NCI-H774 (cell line): ENCODE measurements around the gene COX7A1.

ENCODE experiments used
- DNase-seq: peaks from one replicate; lab custom pipeline; 2025; lab: John Stamatoyannopoulos, UW

Gene COX7A1

DNA sequence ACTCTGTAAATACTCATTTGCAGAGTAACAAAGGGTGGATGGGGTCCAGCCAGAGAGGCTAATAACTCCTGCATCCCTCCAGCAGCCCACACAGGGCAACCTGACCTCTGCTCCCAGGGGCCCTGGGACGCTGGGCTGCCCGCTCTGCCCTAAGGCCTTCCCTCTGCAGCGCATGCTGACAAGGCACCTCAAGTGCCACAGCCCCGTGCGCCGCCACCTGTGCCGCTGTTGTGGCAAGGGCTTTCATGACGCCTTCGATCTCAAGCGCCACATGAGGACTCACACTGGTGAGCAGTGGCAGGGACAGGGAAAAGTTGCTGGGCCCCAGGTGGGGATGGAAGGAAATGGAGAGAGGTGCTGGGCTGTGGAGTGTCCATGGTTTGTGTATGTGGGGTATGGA lies 39.6 kb downstream of the COX7A1 start:
- DNase-seq, result no peak

- DNase-seq, result no peak
Observed at GRCh38 chr19:36111200-36111539, 41.1 kb downstream of the COX7A1 start.

DNA sequence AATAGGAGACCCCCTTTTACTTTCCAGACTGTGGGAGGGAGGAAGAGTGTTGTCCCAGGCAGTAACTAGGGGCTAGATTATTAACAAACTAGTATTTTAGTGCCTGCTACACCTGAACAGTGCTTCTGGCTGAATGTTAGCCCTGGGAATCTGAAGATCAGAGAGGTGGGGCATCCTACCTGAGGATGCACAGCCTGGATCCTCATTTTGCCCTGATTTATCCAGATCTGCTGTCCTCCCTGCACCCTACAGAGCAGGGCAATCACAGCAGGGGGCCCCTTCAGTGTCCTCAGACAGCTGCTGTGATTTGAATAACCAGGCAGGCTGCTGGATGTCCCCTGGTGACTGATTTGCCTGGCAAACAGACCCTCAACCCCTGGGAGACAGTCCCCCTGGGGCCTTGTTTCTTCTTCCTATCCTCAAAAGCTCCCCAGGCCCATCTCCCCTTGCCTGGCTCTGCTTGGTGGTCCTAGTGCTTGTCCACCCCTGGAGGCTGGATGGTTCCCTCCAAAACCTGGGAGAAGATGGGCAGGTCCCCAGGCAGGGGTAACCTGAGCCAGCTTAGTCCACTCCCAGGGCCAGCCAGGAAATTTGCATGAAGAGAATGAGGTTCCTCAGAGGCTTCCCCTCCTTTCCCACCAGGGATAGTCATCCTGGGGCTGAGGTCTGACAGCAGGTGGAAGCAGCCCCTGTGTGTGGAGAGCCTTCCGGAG lies 41.6 kb downstream of the COX7A1 start, which contains the start of gene OVOL3:
OVOL3 (plus strand) TSS at position 657 of the 713 bp plus-strand sequence. CDS start 60 bp downstream, outside the sequence.
- no peak for DNase-seq

DNA sequence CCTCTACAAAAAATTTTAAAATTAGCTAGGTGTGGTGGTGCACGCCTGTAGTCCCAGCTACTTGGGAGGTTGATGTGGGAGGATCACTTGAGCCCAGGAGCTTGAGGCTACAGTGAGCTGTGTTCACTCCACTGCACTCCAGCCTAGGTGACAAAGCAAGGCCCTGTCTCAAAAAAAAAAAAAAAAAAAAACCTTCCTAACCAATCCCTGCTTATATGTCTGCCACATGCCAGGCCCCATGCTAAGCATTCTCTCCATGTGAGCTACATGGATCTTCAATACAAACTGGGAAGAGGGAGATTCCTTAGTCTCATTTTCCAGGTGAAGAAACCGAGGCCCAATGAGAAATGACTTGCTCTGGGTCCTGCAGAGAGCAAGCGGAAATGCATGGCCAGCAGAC lies 43.6 kb downstream of the COX7A1 start:
- no peak for DNase-seq

DNA sequence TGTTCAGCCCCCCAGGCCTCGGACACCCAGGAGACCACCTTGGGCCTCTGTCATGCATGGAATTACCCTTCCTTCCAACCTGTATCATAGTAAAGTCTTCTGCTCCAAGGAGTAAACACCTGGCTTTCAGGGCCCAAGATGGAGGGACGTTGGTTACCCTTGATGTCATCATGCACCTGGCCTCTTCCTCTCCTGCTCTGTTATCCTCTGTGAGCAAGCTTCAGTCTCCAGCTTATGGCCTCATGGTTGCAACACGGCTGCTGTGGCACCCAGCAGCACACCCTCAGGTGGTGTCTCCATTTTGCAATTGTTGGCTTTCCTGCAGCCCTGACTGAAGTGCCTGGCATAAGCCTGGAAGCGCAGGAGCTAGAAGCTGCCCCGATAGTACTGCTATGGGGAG lies 45.3 kb downstream of the COX7A1 start:
- DNase-seq, result no peak

DNA sequence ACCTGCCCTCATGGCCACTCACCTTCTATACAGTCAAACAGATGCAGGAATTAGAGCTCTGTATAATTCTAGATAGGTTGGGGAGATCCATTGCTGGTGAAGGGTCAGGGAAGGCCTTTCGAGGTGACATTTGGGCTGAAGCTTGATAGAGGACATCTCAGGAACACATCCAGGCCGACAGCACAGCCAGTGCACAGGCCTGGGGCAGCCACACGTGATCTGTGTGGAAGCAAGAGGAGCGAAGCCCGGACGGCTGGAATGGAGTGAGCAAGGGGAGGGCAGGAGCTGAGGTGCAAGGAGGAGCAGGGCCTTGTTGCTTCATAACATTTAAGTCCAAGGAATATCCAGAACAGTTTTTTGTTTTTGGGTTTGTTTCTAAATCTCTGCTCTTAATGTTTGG lies 45.8 kb downstream of the COX7A1 start:
- DNase-seq, result no peak

- DNase-seq, result no peak
Observed at GRCh38 chr19:36103842-36104552, 48.2 kb downstream of the COX7A1 start.

DNA sequence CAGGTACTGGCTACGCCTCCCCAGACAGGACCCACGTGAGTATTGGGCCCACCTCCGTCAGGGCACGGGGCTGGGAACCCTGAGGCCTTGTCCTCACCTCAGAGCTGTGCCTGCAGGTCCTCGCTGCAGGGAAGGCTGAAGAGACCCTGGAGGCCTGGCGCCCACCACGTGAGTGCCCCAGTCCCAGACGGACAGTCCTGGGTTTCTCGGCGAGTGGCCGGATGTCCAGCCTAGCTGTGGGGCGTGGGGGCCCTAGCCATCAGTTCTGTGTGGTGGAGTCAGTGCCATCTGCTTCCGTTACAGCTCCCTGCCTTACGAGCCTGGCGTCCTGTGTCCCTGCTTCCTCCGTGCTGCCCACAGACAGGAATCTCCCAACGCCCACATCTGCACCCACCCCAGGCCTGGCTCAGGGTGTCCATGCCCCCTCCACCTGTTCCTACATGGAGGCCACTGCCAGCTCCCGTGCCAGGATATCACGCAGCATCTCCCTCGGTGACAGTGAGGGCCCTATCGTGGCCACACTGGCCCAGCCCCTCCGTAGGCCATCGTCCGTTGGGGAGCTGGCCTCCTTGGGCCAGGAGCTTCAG lies 49.1 kb downstream of the COX7A1 start:
- no peak for DNase-seq

GRCh38 chr19:36101550-36102327 lies 50.5 kb downstream of the COX7A1 start:
- DNase-seq, result no peak
